HS-27A (cell line): ENCODE measurements around the gene TIMM23.
"Not testable (repeated sequence)": the region's sequence is repeated elsewhere in the genome, so short reads cannot be mapped to it uniquely, and the experiment has no call there.

Experiments used
- DNase-seq: peaks from one replicate; pipeline ENCODE4 v3.0.0-alpha.2; 2012; ENCODE audit warnings: low read depth, missing footprints

The TIMM23 gene

GRCh38 chr10:45997557-45997956, 25.3 kb downstream of the TIMM23 start:
- no peak for DNase-seq

DNA sequence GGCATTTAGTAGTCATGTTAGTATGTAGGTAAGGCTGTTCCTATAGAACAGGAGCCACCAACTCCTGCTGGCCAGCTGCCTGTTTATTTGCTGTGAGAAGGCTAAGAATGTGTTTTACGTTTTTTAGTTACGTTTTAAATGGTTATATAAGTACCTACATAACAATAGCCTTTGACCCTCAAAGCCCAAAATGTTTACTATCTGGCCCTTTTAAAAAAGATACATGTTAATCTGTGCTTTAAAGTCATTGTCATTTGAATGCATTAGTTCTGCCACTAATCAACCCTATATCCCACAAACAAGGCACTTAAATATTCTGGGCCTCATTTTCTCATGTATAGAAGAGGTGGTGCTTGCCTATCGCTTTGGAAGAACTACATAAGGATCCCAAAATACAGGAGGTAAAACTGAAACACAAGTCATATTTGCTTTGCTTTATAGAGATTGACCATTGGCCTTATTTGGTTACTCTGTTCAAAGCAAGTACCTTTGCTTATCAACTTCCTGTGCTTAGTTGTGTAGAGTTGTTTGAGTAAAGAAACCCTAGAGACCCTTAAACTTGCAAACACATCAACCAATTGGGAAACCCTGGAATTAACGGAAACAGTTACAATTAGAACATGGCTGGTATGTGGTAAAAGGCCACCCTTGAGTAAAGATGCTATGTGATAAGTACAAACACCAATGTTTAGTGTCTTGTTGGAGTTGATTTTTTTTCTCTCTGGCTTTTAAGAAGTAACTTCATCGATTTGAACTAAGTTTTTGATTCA, 25.9 kb downstream of the TIMM23 start:
- DNase-seq = no peak

DNA sequence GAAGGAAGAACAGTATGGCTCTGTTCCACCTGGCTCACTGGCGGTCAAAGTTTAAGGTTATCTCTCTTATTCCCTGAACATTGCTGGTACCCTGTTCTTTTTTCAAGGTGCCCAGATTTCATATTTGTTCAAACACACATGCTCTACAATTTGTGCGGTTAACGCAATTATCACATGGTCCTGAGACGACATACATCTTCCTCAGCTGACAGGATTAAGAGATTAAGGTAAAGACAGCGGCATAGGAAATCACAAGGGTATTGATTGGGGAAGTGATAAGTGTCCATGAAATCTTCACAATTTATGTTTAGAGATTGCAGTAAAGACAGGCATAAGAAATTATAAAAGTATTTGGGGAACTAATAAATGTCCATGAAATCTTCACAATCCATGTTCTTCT, 27.7 kb downstream of the TIMM23 start:
- DNase-seq = not testable (repeated sequence)

DNA sequence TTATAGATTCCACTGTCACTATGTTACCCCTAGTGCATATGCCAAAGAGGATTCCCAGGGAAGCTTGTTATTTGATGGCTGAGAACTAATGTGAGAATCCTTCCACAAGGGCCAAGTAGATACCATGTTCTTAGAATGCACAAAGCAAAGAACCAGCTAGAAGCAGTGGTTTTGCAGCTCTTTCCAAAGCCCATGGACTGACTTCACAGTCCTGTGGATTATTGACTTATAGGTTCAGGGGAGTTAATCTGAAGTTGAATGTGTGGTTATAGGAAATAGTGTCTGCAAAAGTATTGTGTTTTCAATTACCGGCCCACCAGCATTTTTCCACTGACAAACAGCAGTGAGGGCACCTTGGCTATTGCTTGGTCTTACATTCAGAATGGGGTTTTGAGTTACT, 28.2 kb downstream of the TIMM23 start:
- no peak for DNase-seq

DNA sequence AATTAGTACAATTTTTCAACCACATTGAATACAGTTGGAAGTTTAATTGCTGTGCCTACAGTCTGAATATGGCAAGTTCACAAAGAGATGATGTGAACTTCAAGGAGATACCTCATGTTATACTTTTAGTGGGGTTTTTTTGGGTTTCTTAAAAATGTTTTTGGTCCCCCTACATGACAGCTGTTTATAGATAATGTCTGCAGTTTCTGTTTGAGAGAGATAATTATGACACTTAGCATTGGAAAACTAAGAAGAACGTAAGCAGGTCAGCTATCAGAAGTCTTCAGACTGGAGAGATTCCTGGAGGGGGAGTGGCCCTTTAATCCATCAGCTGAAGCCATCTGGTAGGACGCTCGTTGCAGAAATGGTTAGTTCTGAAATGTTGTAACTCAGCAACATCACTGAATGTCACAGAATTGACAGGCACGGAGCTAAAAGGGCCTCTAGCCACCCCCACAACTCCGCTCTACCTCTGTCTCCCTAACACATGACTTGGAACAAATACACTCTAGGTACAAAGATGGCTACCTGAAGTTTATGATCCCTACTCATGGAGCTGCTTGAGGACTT, 29.0 kb downstream of the TIMM23 start:
- DNase-seq = no peak

DNA sequence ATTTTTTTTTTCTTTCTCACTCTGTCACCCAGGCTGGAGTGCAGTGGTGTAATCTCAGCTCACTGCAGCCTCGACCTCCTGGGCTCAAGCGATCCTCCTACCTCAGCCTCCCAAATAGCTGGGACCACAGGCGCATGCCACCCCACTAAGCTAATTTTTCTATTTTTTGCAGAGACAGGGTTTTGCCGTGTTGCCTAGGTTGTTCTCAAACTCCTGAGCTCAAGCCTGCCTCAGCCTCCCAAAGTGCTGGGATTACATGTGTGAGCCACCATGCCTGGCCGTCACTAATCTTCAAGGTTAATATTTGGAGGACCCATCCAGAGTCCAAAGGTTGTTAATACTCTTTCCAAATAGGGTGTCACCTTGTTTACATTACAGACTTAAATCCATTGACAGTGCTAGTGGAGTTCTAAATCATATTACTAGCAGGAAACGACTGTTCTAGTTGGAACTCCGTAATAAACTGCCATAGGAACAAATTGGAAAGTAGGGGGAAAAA, 29.9 kb downstream of the TIMM23 start:
- not testable (repeated sequence) for DNase-seq

DNA sequence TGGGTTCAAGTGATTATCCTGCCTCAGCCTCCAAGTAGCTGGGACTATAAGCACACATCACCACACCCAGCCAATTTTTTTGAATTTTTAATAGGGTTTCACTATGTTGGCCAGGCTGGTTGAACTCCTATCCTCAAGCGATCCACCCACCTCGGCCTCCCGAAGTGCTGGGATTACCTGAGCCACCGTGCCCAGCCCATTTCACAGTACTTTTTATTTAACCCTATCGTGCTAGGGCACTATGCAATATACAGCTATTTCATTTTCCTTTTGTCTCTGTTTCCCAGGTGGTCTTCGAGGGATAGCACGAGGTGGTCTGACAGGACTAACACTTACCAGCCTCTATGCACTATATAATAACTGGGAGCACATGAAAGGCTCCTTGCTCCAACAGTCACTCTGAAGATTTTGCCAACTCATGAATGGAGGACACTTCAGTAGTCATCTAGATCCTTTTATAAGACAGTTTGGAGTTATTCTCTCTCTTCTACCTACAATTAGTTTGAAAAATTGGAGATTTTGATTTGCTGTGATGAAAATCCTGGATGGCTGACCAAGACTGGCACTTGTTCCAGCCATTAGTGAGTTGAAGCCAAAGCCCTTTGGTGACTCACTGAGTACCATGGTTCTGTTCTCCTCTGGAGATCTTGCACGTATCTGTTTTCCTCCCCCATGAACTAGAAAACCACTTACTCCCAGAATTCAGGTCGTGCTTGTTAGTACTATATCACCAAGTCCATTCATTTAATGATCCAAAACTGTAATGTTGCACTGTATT, 30.8 kb downstream of the TIMM23 start:
- no peak for DNase-seq

DNA sequence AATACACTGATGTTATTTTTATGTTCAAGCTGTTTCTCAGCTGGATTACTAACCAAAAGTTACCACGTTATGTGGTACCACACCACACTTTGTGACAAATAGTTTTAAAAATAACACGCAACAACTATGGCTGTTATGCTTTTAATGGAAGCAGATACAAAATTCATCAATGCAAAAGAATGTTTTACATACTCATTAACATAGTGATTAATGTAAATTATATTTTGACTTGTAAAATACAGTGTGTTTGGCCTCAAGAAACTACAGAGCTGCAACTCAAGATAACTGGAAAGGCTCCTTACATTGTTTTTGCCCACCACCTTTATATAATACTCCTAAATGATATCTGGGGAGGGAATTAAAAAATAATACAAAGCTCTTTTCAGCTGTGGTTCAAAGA, 32.7 kb downstream of the TIMM23 start:
- DNase-seq = no peak

GRCh38 chr10:46005383-46005782, 33.1 kb downstream of the TIMM23 start:
- DNase-seq = no peak

GRCh38 chr10:46006219-46006618, 33.9 kb downstream of the TIMM23 start:
- no peak for DNase-seq

DNA sequence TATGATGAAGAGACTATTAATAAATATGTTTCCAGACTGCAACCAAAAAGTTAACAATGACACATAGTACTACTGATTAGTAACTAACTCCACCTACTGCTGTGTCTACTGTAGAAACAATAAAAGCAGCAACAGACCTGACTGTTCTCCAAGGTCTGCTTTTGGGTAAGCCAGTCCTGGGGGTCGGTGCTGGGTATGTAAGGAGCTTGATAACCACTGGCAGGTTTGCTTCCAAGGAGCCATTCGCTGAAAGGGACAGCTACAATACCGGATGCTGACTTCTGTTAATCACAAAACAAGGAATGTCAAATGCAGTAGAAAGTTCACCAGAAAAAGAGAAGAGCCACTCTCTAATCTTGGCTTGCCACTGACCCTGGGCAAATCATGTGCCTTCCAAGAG, 40.5 kb downstream of the TIMM23 start:
- no peak for DNase-seq

DNA sequence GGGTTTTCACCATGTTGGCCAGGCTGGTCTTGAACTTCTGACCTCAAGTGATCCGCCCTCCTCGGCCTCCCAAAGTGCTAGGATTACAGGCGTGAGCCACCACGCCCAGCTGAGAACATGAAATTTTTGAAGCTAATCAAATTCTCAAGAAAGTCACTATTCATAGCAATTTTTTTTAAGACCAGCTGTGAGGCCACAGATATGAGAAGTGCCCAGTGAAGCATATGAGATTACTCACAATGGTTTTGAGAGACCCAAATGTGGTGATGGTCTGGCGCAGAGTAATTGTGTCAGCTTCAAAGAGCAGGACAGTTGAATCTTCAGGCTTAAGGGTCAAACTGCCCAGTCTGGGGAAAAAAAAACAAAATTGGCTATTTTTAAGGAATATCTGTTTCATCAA, 41.9 kb downstream of the TIMM23 start:
- no peak for DNase-seq

DNA sequence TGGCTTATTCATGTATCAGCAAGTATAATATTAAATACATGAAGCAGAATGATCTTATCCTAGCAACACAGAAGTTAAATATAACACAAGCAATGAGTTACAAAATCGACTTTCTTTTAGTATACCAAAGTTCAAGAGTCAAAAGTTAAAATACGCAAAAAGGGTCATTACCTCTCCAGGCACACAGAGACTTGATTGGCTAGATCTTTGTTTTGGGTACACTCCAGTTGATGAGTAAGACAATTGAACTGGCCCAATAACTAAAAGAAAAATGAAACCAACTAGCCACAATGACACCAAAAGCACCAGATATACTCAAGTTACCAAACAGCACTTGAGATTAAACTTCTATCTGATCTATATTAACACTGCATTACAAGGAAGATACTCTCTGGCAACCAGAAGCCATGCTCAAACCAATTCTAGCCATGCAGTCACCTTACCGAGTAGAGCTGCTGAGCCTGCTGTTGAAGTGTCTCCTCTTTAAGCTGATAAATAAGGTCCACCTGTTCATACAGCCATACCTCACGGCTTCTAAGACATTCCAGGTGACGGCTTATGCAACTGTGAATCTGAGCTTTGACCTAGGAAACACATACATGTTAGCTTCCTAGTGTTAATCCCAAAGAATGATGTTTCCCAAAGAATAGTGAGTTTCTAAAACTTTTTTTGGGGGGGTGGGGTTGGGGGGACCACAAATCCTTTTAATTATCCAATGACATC, 42.6 kb downstream of the TIMM23 start:
- no peak for DNase-seq

DNA sequence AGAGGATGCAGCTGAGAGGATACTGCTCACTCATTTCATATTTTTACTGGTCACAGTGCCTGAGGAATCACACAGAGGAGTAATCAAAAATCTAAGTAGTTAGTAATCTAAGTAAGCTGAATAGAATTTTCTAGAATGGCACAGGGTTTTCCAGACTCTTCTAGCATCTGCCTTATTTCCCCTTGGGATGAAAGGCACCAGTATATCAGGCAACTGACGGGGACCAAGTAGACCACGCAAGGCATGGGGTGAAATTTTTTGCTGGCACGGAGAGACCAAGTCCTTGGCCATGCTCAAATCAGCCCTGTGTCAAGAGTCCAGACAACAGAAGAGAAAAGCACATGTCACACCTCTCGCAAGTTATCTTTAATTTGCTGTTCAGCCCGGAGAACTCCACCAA, 43.9 kb downstream of the TIMM23 start:
- no peak for DNase-seq

- DNase-seq = no peak
Measured at GRCh38 chr10:46016811-46017210, 44.5 kb downstream of the TIMM23 start.

DNA sequence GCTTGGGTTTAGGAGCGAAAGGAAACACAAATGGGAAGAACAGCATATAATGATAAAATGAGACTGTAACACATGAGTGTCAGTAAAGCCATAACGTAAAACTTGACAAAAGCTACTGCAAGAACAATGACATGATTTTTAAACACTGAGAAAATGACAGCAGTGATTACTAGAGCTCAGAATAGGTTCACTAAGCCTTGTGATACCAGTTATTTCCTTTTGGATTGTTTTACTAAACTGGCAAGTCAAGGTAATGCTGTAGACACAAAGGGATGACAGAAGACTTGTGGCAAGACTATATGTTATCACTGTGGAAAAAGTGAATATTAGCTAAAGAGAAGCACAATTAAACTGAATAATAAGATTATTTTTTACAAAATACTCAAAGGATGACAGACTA, 45.4 kb downstream of the TIMM23 start:
- DNase-seq = no peak

DNA sequence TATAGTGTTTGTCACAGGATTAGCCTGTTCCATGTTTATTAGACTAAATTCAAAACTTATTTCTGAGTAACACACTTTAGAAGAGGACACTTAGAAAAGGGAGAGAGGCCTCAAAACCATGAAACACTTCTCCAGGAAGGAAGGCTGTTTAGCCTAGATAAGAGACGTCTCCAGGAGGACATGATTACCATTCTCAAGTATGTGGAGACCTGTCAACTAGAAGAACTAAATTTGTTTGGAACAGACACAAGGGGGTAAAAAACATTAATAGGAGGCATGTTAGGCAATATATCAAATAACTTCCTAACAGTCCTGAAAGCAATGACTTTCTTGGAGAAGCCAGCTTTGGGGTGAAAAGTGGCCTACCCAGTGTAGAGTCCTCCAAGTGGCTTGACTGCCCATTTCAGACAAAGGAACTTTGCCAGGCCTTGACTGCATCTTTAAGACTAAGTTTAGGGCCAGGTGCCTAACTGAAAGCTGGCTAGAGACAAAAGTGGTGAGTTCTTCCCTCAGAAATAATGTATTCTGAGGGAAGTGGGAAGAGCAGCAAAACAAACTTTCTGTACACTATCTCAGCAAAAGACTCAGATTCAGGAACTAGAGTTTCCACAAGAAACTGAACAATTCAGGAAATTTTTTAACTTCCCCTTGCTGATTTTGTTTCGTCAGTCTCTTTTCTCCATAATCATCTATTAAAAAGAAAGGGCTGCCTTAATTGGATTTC, 46.3 kb downstream of the TIMM23 start:
- no peak for DNase-seq

- DNase-seq = no peak
Measured at GRCh38 chr10:46019177-46019528, 46.9 kb downstream of the TIMM23 start.

DNA sequence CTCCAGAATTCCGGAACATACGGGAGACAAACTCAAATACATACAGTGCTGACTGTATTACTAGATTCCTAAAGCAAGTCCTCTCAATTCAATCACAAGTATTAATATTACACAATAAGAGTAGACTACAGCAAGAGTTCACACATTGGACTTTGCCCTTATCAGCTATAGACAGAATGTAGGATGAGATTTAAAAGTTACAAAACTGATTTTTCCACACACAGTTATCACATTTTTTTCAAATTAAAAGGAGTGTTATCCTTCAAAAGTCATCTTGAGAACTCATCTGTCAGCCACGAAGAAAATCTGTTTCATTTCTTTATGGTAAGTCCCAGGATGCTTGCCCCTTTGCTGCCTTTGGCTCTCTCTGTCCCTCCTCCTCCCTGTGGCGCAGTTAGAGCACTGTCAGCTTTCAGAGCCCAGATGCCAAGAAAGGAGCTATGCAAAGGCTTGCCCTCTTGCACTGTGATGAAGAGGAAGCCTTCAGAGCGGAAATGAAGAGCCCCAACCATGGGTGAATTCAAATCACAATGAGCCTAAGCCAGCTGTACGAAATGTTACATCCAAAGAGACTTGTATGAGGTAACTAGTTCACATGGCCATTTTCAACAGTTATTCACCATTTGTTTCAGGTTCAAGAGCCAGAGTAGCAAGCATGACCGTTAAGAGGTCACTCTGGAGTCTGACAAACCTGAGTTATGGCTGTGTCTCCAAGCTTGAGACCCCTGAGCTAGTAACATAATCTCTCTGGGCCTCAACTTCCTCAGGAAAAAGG, 47.5 kb downstream of the TIMM23 start:
- no peak for DNase-seq

- DNase-seq = no peak
Measured at GRCh38 chr10:46020344-46020657, 48.0 kb downstream of the TIMM23 start.
